ENCODE data around the gene PTPRR. TPM values are rescaled to one million over a fixed set of nuclear protein-coding genes. Genes with fewer than 3 reads are reported as not detected.

Gene PTPRR
- total RNA-seq, 4 donors from 2014 or later: 0.19 TPM; not detected in 3

DNA sequence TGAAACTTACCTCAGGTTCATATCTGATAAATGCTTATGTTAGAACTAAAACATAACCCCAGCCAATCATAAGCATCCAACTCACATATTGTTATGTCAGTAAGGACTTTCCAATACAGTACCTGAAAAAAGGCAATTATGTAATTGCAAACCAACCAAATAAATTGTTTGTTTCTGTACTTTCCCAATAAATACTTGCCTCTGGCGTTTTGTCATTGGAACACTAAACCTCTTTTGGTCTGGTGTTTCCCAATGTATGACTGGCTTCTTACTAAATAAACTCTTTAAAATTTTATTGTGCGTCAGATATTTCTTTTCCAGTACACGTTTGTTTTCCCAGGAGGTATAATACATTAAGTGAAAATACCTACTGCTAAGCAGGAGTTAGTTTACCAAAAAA is 276.6 kb downstream of the PTPRR start:
- H3K4me3 ChIP-seq: no peak overlapping the region
- H3K27me3 ChIP-seq: no peaks in the 10 kb centered on the region
- H3K9me3 ChIP-seq: no peaks in the 10 kb centered on the region
- 74 to 75% methylated on average over 3 of the region's 3 CpGs for WGBS, 2 donors
- DNase-seq: no peak
- H3K36me3 ChIP-seq: no peaks in the 10 kb centered on the region
- no peak for TF ChIP-seq POLR2A (IDR thresholded peaks at IDR 0.05)
- no peak for TF ChIP-seq CTCF (IDR thresholded peaks at IDR 0.05)
- peaks cover 0 to 25% (median 0%) of the 10 kb centered on the region in 3 donors for H3K4me1 ChIP-seq
- no peak overlapping the region for H3K27ac ChIP-seq
- intact Hi-C loops (cut with DNase I): no loop called here

DNA sequence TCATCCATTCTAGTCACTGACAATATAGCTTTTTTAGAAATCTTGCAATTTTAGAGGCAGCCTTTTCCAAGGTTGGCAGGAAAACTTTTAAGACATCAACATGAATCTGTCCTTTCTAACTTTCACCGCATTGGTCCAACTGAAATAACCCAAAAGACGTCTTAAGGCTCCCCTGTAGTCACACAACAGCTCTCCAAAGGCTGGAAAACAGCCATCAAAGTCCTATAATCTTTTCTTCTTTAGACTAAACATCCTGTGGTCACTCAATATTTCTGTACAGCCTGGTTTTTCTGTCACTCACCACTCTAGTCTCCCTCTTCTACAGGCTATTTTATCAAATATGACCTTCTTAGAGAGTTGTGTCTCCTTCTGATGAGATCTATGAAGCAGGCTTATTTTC is 278.8 kb downstream of the PTPRR start:
- intact Hi-C loops (cut with DNase I): no loop called here
- WGBS, 2 donors: 76 to 85% methylated on average over 2 of the region's 2 CpGs

DNA sequence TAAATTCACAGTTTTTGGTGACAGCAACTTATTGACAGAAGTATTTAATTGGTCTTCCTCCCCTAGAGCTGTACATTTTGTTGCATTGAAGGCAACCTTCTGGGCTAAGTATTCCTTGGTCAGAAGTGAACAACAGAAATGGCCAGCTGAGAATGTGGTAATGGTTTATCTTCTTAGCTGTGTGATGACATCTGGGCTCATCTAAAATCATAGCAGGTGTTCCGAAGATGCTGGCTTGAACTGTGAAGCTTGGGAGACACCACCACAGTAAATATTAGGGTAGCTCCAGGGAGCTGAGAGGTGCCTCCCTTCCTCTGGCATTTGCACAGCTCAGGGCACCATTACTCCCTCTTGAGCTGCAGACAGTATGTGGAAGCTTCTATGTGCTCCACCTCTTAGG is 279.6 kb downstream of the PTPRR start:
- Histone ChIP-seq H3K27me3 (no peaks in the 10 kb centered on the region), H3K9me3 (no peaks in the 10 kb centered on the region), H3K4me1 (peaks cover 0 to 12% (median 0%) of the 10 kb centered on the region in 3 donors), H3K36me3 (no peaks in the 10 kb centered on the region), H3K27ac (no peak overlapping the region), H3K4me3 (no peak overlapping the region)
- WGBS, 2 donors: 50 to 83% methylated on average over 1 of the region's 1 CpG
- intact Hi-C loops (cut with DNase I): no loop called here
- no peak for TF ChIP-seq POLR2A (IDR thresholded peaks at IDR 0.05)
- TF ChIP-seq CTCF (IDR thresholded peaks at IDR 0.05): no peak
- DNase-seq: no peak

More for the DNA sequence above, 278.8 kb downstream of the PTPRR start:
- TF ChIP-seq POLR2A (IDR thresholded peaks at IDR 0.05) (no peak), CTCF (IDR thresholded peaks at IDR 0.05) (no peak)
- no peak overlapping the region for H3K4me3 ChIP-seq
- H3K4me1 ChIP-seq: peaks cover 0 to 17% (median 0%) of the 10 kb centered on the region in 3 donors
- DNase-seq: no peak
- H3K27ac ChIP-seq: no peak overlapping the region
- no peaks in the 10 kb centered on the region for H3K36me3 ChIP-seq
- H3K9me3 ChIP-seq: no peaks in the 10 kb centered on the region
- H3K27me3 ChIP-seq: no peaks in the 10 kb centered on the region

- Histone ChIP-seq H3K4me1 (no peaks in the 10 kb centered on the region), H3K36me3 (no peaks in the 10 kb centered on the region), H3K9me3 (no peaks in the 10 kb centered on the region), H3K4me3 (no peak overlapping the region), H3K27ac (no peak overlapping the region), H3K27me3 (no peaks in the 10 kb centered on the region)
- TF ChIP-seq POLR2A (IDR thresholded peaks at IDR 0.05): no peak
- no peak for TF ChIP-seq CTCF (IDR thresholded peaks at IDR 0.05)
- intact Hi-C loops (cut with DNase I): no loop called here
- 82 to 85% methylated on average over 2 of the region's 2 CpGs for WGBS, 2 donors
- DNase-seq: no peak
These were observed 281.0 kb downstream of the PTPRR start for GRCh38 chr12:70639535-70639934.

DNA sequence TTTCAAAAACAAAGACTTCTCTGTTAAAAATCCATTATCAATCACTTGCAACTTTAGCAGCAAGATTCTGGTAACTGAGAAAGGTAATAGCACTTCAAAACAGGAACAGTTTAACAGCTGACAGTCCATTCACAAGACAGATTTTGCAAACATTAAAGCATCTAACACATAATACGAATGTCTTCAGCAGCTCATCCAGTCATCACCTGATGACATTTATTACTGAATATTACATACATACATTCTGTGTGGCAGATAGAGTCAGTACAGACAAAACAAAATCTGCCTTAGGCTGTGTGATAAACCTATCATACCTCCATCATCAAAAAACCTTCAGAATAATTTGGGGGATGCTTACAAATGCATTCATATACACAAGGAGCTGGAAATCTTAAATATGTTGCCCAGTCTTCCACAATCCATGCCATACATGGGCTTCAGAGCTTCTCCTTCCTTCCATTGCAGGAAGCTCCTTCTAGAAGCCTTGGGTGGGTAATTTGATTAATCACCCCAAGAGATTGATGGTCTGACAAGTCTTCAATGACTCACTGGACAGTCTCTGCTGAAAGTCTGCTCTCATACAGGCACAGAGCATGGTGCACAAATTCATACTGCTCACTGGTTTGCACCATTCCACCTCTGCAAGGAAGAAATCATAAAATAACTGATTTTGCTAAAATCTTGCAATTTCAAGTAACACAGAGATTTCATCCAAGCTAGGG is 281.7 kb downstream of the PTPRR start:
- WGBS, 2 donors: 53 to 74% methylated on average over 1 of the region's 1 CpG
- Histone ChIP-seq H3K4me3 (no peak overlapping the region), H3K9me3 (no peaks in the 10 kb centered on the region), H3K27ac (no peak overlapping the region), H3K27me3 (no peaks in the 10 kb centered on the region), H3K36me3 (no peaks in the 10 kb centered on the region), H3K4me1 (no peaks in the 10 kb centered on the region)
- no peak for DNase-seq
- no peak for TF ChIP-seq POLR2A (IDR thresholded peaks at IDR 0.05)
- no peak for TF ChIP-seq CTCF (IDR thresholded peaks at IDR 0.05)
- intact Hi-C loops (cut with DNase I): no loop called here

Data from esophagus squamous epithelium (tissue), 5 donors.